Measurements from ENCODE around the gene MT1F.

DNA sequence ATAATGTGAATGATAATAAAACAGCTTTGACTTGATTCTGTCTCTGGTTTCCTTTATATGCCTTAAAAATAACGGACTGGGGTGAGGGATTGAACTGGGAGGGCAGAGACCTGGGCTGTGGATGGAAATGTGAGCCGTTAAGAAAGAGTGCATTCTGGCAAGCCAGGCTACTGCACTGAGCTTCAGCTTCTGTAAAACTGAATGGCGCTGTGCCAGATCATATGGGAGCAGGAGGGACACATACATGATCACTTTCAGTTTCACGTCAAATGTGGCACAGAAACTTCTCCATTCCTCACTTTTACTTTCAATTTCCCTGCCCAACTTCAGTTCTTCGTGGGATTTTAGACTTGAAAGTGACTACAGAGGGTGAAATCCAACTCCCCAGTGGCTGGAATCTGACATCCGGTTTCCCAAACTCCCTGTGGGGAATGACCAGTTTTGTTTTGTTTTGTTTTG lies 48.3 kb upstream of the MT1F start:
- TF ChIP-seq POLR2A (IDR thresholded peaks at IDR 0.05; ENCODE audit: low read length) (peak; percentile 35), GATA1 (IDR thresholded peaks at IDR 0.05; ENCODE audit: low read depth, low read length) (no peak)
